Measurements from ENCODE around the gene DMAC2L. TPM values are rescaled to one million over a fixed set of nuclear protein-coding genes. Genes with fewer than 3 reads are reported as not detected.

Gene DMAC2L
- total RNA-seq, 1 experiment from 2014 or later: 14.0 TPM

GRCh38 chr14:50344116-50344775 is 32.1 kb downstream of the DMAC2L start:
- no peaks in the 10 kb centered on the region for H3K9me3 ChIP-seq (ENCODE audit: control insufficient read depth, insufficient read depth, low read depth, low read length)
- ChIA-PET POLR2A (no interaction called here), CTCF (no interaction called here)
- H3K4me1 ChIP-seq (ENCODE audit: control insufficient read depth, insufficient read depth, low read length): peaks cover 7% of the 10 kb centered on the region
- intact Hi-C loops (cut with micrococcal nuclease; ENCODE audit: unreplicated experiment) (no loop called here), in situ Hi-C loops (cut with HindIII; ENCODE audit: low pct_unique_long_range_greater_than_20kb, low sequenced_read_pairs) (no loop called here)
- DNase-seq (ENCODE audit: low read depth, low spot score) (no peak), ATAC-seq (no peak)
- no TSS peak for BruUV-seq (replicated peaks)
- no peak overlapping the region for H3K4me3 ChIP-seq (ENCODE audit: low read depth in 2 of 2, low read length in 2 of 2)
- no peaks in the 10 kb centered on the region for H3K27me3 ChIP-seq (ENCODE audit: control insufficient read depth, insufficient read depth, low read length)
- no peak overlapping the region for H3K27ac ChIP-seq (ENCODE audit: low read length)
- TF ChIP-seq SIN3A (IDR thresholded peaks at IDR 0.05; ENCODE audit: borderline replicate concordance, insufficient read depth, low read depth, low read length) (no peak), REST (IDR thresholded peaks at IDR 0.05; ENCODE audit: insufficient read depth in 1 of 2, low read depth in 2 of 2, low read length in 1 of 2) (no peak), POLR2AphosphoS5 (IDR thresholded peaks at IDR 0.05; ENCODE audit: low read depth, low read length) (no peak), CTCF (IDR thresholded peaks at IDR 0.05) (no peak), TCF7L2 (IDR thresholded peaks at IDR 0.05; ENCODE audit: low read depth, low read length) (no peak)
- H3K36me3 ChIP-seq (ENCODE audit: control insufficient read depth, insufficient read depth, low read length): no peaks in the 10 kb centered on the region

- H3K36me3 ChIP-seq (ENCODE audit: control insufficient read depth, insufficient read depth, low read length): no peaks in the 10 kb centered on the region
- no peak overlapping the region for H3K4me3 ChIP-seq (ENCODE audit: low read depth in 2 of 2, low read length in 2 of 2)
- DNase-seq (ENCODE audit: low read depth, low spot score) (no peak), ATAC-seq (no peak)
- no peak overlapping the region for H3K27ac ChIP-seq (ENCODE audit: low read length)
- intact Hi-C loops (cut with micrococcal nuclease; ENCODE audit: unreplicated experiment): no loop called here
- ChIA-PET POLR2A (interaction anchor here (0.8 kb wide), 1 partner anchor 214 kb away, joined by 5 read pairs; no protein-coding TSS in a partner anchor), CTCF (no interaction called here)
- TF ChIP-seq CTCF (IDR thresholded peaks at IDR 0.05) (no peak), POLR2AphosphoS5 (IDR thresholded peaks at IDR 0.05; ENCODE audit: low read depth, low read length) (no peak), TCF7L2 (IDR thresholded peaks at IDR 0.05; ENCODE audit: low read depth, low read length) (no peak), SIN3A (IDR thresholded peaks at IDR 0.05; ENCODE audit: borderline replicate concordance, insufficient read depth, low read depth, low read length) (no peak), REST (IDR thresholded peaks at IDR 0.05; ENCODE audit: insufficient read depth in 1 of 2, low read depth in 2 of 2, low read length in 1 of 2) (no peak)
- no TSS peak for BruUV-seq (replicated peaks)
- no peaks in the 10 kb centered on the region for H3K27me3 ChIP-seq (ENCODE audit: control insufficient read depth, insufficient read depth, low read length)
- H3K9me3 ChIP-seq (ENCODE audit: control insufficient read depth, insufficient read depth, low read depth, low read length): no peaks in the 10 kb centered on the region
- H3K4me1 ChIP-seq (ENCODE audit: control insufficient read depth, insufficient read depth, low read length): peaks cover 7% of the 10 kb centered on the region
- in situ Hi-C loops (cut with HindIII; ENCODE audit: low pct_unique_long_range_greater_than_20kb, low sequenced_read_pairs): no loop called here
Observed at GRCh38 chr14:50344876-50345563, 32.9 kb downstream of the DMAC2L start.
